ENCODE results near the gene DFFB. TPM values are rescaled to one million over a fixed set of nuclear protein-coding genes. Genes with fewer than 3 reads are reported as not detected.

DFFB gene
- total and polyA plus RNA-seq, 9 of the 15 experiments (the other 6 are each of a cell fraction or from before 2014, with no cell fraction given): 2.3 to 15.8 (median 11.5) TPM

GRCh38 chr1:3858231-3858981 is 1.1 kb downstream of the DFFB start (continued):
- TF ChIP-seq PATZ1 (CRISPR knock-in tag; IDR thresholded peaks at IDR 0.05; ENCODE audit: borderline replicate concordance) (no peak), SMARCB1 (IDR thresholded peaks at IDR 0.05; ENCODE audit: insufficient read length, low read depth) (no peak), CTCF (IDR thresholded peaks at IDR 0.05 in 2 of 3, conservative IDR thresholded peaks at IDR 0.05 in 1 of 3; ENCODE audit: insufficient read depth in 2 of 3, low read depth in 1 of 3, low read length in 3 of 3) (peak in 2 of 3 experiments; percentile 47 to 58; a peak in 4 of 6 replicates), RBBP5 (IDR thresholded peaks at IDR 0.05; ENCODE audit: borderline replicate concordance, insufficient read depth, low read length, poor library complexity, severe bottlenecking) (no peak)

Measured in K562 (cell line).